ENCODE measurements around the gene BCL11B.

The BCL11B gene

GRCh38 chr14:99177886-99178835, 93.8 kb downstream of the BCL11B start:
- no peak for FAIRE-seq
- no peak for TF ChIP-seq CTCF (IDR thresholded peaks at IDR 0.05; ENCODE audit: insufficient read depth, missing control alignments)
- no peak for DNase-seq (ENCODE audit: insufficient read length, low spot score)

- FAIRE-seq (no peak), DNase-seq (ENCODE audit: insufficient read length, low spot score) (no peak)
- no peak for TF ChIP-seq CTCF (IDR thresholded peaks at IDR 0.05; ENCODE audit: insufficient read depth, missing control alignments)
Measured at GRCh38 chr14:99177046-99177655, 94.8 kb downstream of the BCL11B start.

- DNase-seq (ENCODE audit: insufficient read length, low spot score) (no peak), FAIRE-seq (no peak)
- TF ChIP-seq CTCF (IDR thresholded peaks at IDR 0.05; ENCODE audit: insufficient read depth, missing control alignments) = no peak
Measured at GRCh38 chr14:99176156-99176945, 95.6 kb downstream of the BCL11B start.

- no peak for TF ChIP-seq CTCF (IDR thresholded peaks at IDR 0.05; ENCODE audit: insufficient read depth, missing control alignments)
- DNase-seq (ENCODE audit: insufficient read length, low spot score) (no peak), FAIRE-seq (no peak)
Measured at GRCh38 chr14:99175331-99176155, 96.5 kb downstream of the BCL11B start.

- DNase-seq (ENCODE audit: insufficient read length, low spot score) (no peak), FAIRE-seq (no peak)
- no peak for TF ChIP-seq CTCF (IDR thresholded peaks at IDR 0.05; ENCODE audit: insufficient read depth, missing control alignments)
Measured at GRCh38 chr14:99174770-99175319, 97.2 kb downstream of the BCL11B start.

GRCh38 chr14:99174081-99174769, 97.8 kb downstream of the BCL11B start:
- DNase-seq (ENCODE audit: insufficient read length, low spot score) (no peak), FAIRE-seq (no peak)

More at GRCh38 chr14:99174081-99174769, 97.8 kb downstream of the BCL11B start:
- TF ChIP-seq CTCF (IDR thresholded peaks at IDR 0.05; ENCODE audit: insufficient read depth, missing control alignments) = no peak

Measured in D721Med (cell line).